IPS-NIHi11 (cell line): Measurements from ENCODE around the gene ASIP.
A peak's percentile ranks its signal among the peaks of the same experiment; 100 is the strongest.

Experiments
- DNase-seq: peaks from one replicate; pipeline ENCODE4 v3.0.0; 2012; ENCODE audit warnings: mixed read lengths, low spot score

ASIP gene

GRCh38 chr20:34312024-34312460 is 70.8 kb downstream of the ASIP start:
- DNase-seq: no peak

GRCh38 chr20:34312544-34313217 is 71.5 kb downstream of the ASIP start:
- DNase-seq: peak; percentile 87

GRCh38 chr20:34315236-34315635 is 74.0 kb downstream of the ASIP start:
- DNase-seq: no peak

- no peak for DNase-seq
Measured at GRCh38 chr20:34316196-34316814, 75.1 kb downstream of the ASIP start.
